Coronary artery (tissue), 2 donors: ENCODE data around the gene BCO2.

Experiments used
- DNase-seq: peaks from one replicate; pipeline ENCODE4 v3.0.0-alpha.2; 2017; ENCODE audit warnings: low spot score
- H3K27ac ChIP-seq, 2 donors: fragments of 200-600 bp; sonication (generic); one replicate each; pipeline ENCODE4 v1.5.1; 2016 to 2019
- H3K4me3 ChIP-seq: fragments of 200-600 bp; sonication (generic); 2 replicates; pipeline ENCODE4 v1.5.1; 2016; ENCODE audit warnings: mild to moderate bottlenecking, moderate library complexity
- TF ChIP-seq, protein P1 (sequence below): fragments of 200-600 bp; sonication (generic); IDR thresholded peaks from one replicate; pipeline ENCODE4 v1.5.1; 2019; ENCODE audit warnings: antibody characterized with exemption

BCO2 gene

GRCh38 chr11:112215621-112216020 lies 40.3 kb downstream of the BCO2 start:
- TF ChIP-seq, protein P1, sequence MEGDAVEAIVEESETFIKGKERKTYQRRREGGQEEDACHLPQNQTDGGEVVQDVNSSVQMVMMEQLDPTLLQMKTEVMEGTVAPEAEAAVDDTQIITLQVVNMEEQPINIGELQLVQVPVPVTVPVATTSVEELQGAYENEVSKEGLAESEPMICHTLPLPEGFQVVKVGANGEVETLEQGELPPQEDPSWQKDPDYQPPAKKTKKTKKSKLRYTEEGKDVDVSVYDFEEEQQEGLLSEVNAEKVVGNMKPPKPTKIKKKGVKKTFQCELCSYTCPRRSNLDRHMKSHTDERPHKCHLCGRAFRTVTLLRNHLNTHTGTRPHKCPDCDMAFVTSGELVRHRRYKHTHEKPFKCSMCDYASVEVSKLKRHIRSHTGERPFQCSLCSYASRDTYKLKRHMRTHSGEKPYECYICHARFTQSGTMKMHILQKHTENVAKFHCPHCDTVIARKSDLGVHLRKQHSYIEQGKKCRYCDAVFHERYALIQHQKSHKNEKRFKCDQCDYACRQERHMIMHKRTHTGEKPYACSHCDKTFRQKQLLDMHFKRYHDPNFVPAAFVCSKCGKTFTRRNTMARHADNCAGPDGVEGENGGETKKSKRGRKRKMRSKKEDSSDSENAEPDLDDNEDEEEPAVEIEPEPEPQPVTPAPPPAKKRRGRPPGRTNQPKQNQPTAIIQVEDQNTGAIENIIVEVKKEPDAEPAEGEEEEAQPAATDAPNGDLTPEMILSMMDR = no peak
- no peak overlapping the region for H3K4me3 ChIP-seq
- no peak for DNase-seq
- H3K27ac ChIP-seq = no peak overlapping the region

GRCh38 chr11:112216561-112217105 lies 41.3 kb downstream of the BCO2 start:
- Histone ChIP-seq H3K4me3 (no peak overlapping the region), H3K27ac (no peak overlapping the region)
- DNase-seq = no peak
- TF ChIP-seq, protein P1 = no peak

- H3K27ac ChIP-seq = no peak overlapping the region
- H3K4me3 ChIP-seq = no peak overlapping the region
- TF ChIP-seq, protein P1 = peak; percentile 50
- no peak for DNase-seq
Observed at GRCh38 chr11:112219476-112220232, 44.3 kb downstream of the BCO2 start.

DNA sequence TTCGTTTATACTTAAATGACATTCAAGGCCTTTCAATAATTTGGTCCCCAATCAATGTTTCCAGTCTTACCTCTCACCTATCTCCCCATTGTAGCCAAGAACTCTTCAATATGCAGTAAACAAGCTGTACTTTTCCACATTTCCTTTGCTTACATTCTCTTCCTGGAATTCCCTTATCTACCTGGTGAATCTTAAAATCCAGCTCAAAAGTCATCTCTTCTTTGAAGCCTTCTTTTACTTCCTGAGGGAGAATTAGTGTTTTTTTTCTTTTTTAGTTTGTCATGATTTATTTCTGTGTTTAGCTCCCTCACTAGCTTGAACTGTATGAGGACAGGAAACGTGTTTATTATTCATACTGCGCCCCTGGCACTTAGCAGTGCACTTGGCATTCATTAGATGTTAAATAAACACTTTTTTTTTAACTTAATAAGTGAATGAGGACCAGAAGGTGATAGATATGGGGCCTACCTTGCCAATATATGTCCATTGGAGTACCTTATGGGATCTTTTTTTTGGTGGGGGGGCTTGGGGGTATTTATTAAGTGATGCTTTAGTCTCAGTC lies 46.0 kb downstream of the BCO2 start:
- no peak overlapping the region for H3K27ac ChIP-seq
- TF ChIP-seq, protein P1 = no peak
- H3K4me3 ChIP-seq = no peak overlapping the region
- DNase-seq = no peak

DNA sequence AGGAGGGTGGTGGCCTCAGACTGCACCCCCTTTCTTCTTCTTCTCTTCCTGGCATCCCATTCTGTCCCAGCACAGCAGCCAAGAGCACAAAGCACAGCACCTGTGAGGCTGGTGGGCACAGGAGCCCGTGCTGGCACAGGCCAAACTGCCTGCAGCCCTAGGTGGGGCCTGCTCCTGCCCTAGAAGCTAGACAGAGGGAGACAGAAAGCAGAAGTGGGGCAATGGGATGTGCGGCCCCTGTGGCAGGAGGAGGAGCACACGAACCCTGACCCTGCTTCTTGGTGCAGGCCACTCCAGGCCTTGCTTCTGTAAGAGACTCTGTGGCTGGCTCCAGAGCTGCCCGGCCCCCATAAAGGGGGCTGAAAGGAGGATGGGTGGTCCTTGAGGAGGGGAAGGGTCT lies 47.0 kb downstream of the BCO2 start:
- Histone ChIP-seq H3K4me3 (no peak overlapping the region), H3K27ac (no peak overlapping the region)
- TF ChIP-seq, protein P1 = no peak
- DNase-seq = no peak

GRCh38 chr11:112223121-112223520 lies 47.8 kb downstream of the BCO2 start:
- no peak for DNase-seq
- Histone ChIP-seq H3K4me3 (no peak overlapping the region), H3K27ac (no peak overlapping the region)
- TF ChIP-seq, protein P1 = no peak
